Breast epithelium (tissue), 3 donors: ENCODE data around the gene SLC7A9.

ENCODE experiments used
- POLR2A ChIP-seq: fragments of 450-650 bp; IDR thresholded peaks from one replicate; pipeline ENCODE4 v1.6.1; 2016; ENCODE audit warnings: antibody characterized with exemption, mild to moderate bottlenecking, moderate library complexity
- TF ChIP-seq, protein P1 (sequence below), 3 donors: fragments of 450-650 bp; IDR thresholded peaks; one replicate each; pipeline ENCODE4 v1.5.1; 2016 to 2017; ENCODE audit warnings: antibody characterized with exemption in 3 of 3, mild to moderate bottlenecking in 3 of 3, moderate library complexity in 3 of 3

DNA sequence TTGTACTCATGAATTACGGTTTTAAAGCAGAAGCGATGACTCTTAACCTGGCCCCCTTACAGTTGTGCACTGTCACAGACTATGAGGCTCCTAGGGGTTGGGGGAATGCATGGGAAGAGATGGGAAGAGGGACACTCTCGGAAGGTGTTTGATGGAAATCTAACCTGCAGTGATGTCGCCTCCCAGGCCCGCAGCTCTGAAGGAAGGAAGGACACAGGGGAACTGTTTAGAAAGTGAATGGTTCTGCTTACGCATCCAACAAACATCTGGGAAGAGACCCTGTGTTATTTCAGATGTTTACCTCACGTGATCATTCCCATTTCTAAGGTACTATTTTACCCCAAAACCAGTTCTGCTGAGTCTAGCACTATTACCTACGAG, 48.0 kb upstream of the SLC7A9 start:
- TF ChIP-seq, protein P1, sequence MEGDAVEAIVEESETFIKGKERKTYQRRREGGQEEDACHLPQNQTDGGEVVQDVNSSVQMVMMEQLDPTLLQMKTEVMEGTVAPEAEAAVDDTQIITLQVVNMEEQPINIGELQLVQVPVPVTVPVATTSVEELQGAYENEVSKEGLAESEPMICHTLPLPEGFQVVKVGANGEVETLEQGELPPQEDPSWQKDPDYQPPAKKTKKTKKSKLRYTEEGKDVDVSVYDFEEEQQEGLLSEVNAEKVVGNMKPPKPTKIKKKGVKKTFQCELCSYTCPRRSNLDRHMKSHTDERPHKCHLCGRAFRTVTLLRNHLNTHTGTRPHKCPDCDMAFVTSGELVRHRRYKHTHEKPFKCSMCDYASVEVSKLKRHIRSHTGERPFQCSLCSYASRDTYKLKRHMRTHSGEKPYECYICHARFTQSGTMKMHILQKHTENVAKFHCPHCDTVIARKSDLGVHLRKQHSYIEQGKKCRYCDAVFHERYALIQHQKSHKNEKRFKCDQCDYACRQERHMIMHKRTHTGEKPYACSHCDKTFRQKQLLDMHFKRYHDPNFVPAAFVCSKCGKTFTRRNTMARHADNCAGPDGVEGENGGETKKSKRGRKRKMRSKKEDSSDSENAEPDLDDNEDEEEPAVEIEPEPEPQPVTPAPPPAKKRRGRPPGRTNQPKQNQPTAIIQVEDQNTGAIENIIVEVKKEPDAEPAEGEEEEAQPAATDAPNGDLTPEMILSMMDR (IDR thresholded peaks at IDR 0.05): no peak
- no peak for TF ChIP-seq POLR2A
